Parathyroid adenoma (tissue), 2 donors: Measurements from ENCODE around the gene FBXO4.
"Not testable (repeated sequence)": the region's sequence is repeated elsewhere in the genome, so short reads cannot be mapped to it uniquely, and the experiment has no call there.

Source experiments
- H2AFZ ChIP-seq: fragments of 300-600 bp; sonication (generic); one replicate; pipeline ENCODE4 v1.7.0; 2017; ENCODE audit warnings: antibody characterized with exemption, mild to moderate bottlenecking
- H3K27ac ChIP-seq: fragments of 300-600 bp; sonication (generic); one replicate; pipeline ENCODE4 v1.7.0; 2017
- H3K27me3 ChIP-seq: fragments of 300-600 bp; sonication (generic); one replicate; pipeline ENCODE4 v1.7.0; 2017; ENCODE audit warnings: low read length; ENCODE audit not compliant: control insufficient read depth, insufficient read depth
- H3K36me3 ChIP-seq: fragments of 300-600 bp; sonication (generic); one replicate; pipeline ENCODE4 v1.7.0; 2017; ENCODE audit warnings: low read length; ENCODE audit not compliant: control insufficient read depth, insufficient read depth
- H3K4me1 ChIP-seq: fragments of 300-600 bp; sonication (generic); one replicate; pipeline ENCODE4 v1.7.0; 2017; ENCODE audit warnings: control low read depth
- H3K4me2 ChIP-seq: fragments of 300-600 bp; sonication (generic); one replicate; pipeline ENCODE4 v1.7.0; 2017; ENCODE audit warnings: low read length
- H3K4me3 ChIP-seq: fragments of 300-600 bp; sonication (generic); one replicate; pipeline ENCODE4 v1.7.0; 2017; ENCODE audit warnings: low read depth, low read length
- H3K79me2 ChIP-seq: fragments of 300-600 bp; sonication (generic); one replicate; pipeline ENCODE4 v1.7.0; 2017; ENCODE audit warnings: control low read depth
- H3K9ac ChIP-seq: fragments of 300-600 bp; sonication (generic); one replicate; pipeline ENCODE4 v1.7.0; 2017; ENCODE audit warnings: mild to moderate bottlenecking
- H3K9me3 ChIP-seq: fragments of 300-600 bp; sonication (generic); one replicate; pipeline ENCODE4 v1.7.0; 2017; ENCODE audit warnings: low read length; ENCODE audit not compliant: control insufficient read depth
- TF ChIP-seq, protein P1 (sequence below): fragments of 300-600 bp; sonication (generic); IDR thresholded peaks from one replicate; pipeline ENCODE4 v1.7.0; 2017; ENCODE audit warnings: antibody characterized with exemption, mild to moderate bottlenecking
- donor health status: primary hyperparathyroidism.

Gene FBXO4

GRCh38 chr5:41927604-41928003 lies 2.5 kb downstream of the FBXO4 start:
- Histone ChIP-seq H3K4me1 (no peaks in the 10 kb centered on the region), H3K4me2 (no peak overlapping the region), H2AFZ (no peak overlapping the region), H3K9ac (no peak overlapping the region), H3K9me3 (no peaks in the 10 kb centered on the region), H3K36me3 (no peaks in the 10 kb centered on the region), H3K27ac (no peak overlapping the region), H3K27me3 (no peaks in the 10 kb centered on the region), H3K4me3 (no peak overlapping the region), H3K79me2 (no peaks in the 10 kb centered on the region)
- TF ChIP-seq, protein P1, sequence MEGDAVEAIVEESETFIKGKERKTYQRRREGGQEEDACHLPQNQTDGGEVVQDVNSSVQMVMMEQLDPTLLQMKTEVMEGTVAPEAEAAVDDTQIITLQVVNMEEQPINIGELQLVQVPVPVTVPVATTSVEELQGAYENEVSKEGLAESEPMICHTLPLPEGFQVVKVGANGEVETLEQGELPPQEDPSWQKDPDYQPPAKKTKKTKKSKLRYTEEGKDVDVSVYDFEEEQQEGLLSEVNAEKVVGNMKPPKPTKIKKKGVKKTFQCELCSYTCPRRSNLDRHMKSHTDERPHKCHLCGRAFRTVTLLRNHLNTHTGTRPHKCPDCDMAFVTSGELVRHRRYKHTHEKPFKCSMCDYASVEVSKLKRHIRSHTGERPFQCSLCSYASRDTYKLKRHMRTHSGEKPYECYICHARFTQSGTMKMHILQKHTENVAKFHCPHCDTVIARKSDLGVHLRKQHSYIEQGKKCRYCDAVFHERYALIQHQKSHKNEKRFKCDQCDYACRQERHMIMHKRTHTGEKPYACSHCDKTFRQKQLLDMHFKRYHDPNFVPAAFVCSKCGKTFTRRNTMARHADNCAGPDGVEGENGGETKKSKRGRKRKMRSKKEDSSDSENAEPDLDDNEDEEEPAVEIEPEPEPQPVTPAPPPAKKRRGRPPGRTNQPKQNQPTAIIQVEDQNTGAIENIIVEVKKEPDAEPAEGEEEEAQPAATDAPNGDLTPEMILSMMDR, result no peak

GRCh38 chr5:41929035-41929434 lies 4.0 kb downstream of the FBXO4 start:
- TF ChIP-seq, protein P1, result no peak
- Histone ChIP-seq H3K4me1 (no peaks in the 10 kb centered on the region), H2AFZ (no peak overlapping the region), H3K79me2 (no peaks in the 10 kb centered on the region), H3K9me3 (no peaks in the 10 kb centered on the region), H3K36me3 (no peaks in the 10 kb centered on the region), H3K4me2 (no peak overlapping the region), H3K27me3 (no peaks in the 10 kb centered on the region), H3K9ac (no peak overlapping the region), H3K27ac (no peak overlapping the region), H3K4me3 (no peak overlapping the region)

- Histone ChIP-seq H3K27me3 (no peaks in the 10 kb centered on the region), H3K79me2 (no peaks in the 10 kb centered on the region), H3K4me3 (no peak overlapping the region), H3K27ac (no peak overlapping the region), H2AFZ (no peak overlapping the region), H3K9me3 (no peaks in the 10 kb centered on the region), H3K4me2 (no peak overlapping the region), H3K9ac (no peak overlapping the region), H3K4me1 (no peaks in the 10 kb centered on the region), H3K36me3 (no peaks in the 10 kb centered on the region)
- TF ChIP-seq, protein P1, result no peak
These were observed 7.7 kb downstream of the FBXO4 start for GRCh38 chr5:41932770-41933169.

- Histone ChIP-seq H3K9ac (no peak overlapping the region), H3K36me3 (no peaks in the 10 kb centered on the region), H3K4me3 (no peak overlapping the region), H2AFZ (no peak overlapping the region), H3K4me1 (no peaks in the 10 kb centered on the region), H3K27me3 (no peaks in the 10 kb centered on the region), H3K79me2 (no peaks in the 10 kb centered on the region), H3K27ac (no peak overlapping the region), H3K9me3 (no peaks in the 10 kb centered on the region), H3K4me2 (no peak overlapping the region)
- TF ChIP-seq, protein P1, result no peak
These were observed 10.5 kb downstream of the FBXO4 start for GRCh38 chr5:41935544-41935943.

DNA sequence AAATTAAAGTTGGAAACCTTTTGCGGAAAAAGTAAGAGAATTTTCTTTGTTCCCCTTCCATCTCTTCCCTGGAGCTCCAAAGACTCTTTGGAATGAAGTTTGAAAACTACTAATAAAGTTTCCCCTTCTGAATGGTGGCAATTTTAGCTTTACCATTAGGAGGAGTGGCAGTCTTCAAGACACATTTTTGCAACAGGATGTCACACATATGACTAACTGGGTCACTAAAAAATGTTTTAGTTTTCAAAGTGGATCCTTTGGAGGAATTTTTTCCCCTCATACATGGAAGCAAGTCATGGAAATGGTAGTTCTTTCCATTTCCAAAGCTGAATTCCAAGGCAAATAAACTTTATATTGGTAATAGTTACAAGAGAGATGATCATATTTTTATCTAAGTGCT lies 15.6 kb downstream of the FBXO4 start:
- Histone ChIP-seq H2AFZ (no peak overlapping the region), H3K36me3 (no peaks in the 10 kb centered on the region), H3K79me2 (no peaks in the 10 kb centered on the region), H3K27me3 (no peaks in the 10 kb centered on the region), H3K4me1 (no peaks in the 10 kb centered on the region), H3K27ac (no peak overlapping the region), H3K9ac (no peak overlapping the region), H3K4me2 (no peak overlapping the region), H3K9me3 (no peaks in the 10 kb centered on the region), H3K4me3 (no peak overlapping the region)
- TF ChIP-seq, protein P1, result no peak

DNA sequence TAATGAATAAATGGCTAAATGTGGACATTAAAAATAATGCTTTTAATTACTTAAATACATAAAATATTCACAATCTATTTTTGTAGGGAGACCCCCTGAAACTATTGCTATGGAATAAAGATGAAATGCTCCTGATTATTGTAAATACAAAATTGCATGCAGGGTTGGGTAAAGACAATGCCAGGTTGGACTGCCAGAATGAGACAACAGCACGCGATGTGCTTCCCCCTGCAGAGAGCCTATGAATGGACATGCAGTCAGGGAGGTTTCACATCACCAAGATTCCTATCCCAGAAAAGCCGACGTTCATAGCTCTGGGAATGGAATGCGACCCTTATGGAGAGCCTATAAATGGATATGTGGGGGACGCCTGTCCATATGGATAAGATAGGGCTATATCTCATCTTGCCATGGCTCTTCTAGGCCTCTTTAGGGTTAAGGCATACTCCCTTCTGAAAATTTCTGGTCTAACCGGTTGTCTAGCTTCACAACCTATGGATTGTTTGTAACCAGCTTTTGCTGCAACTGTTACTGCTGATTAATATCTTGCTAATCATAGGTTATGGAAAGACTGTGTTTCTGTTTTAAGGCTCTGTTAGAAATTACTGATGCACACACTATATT lies 20.4 kb downstream of the FBXO4 start:
- H3K36me3 ChIP-seq, H3K27me3 ChIP-seq, H2AFZ ChIP-seq, H3K9me3 ChIP-seq, H3K79me2 ChIP-seq, H3K27ac ChIP-seq, H3K4me1 ChIP-seq, H3K4me2 ChIP-seq, H3K4me3 ChIP-seq, H3K9ac ChIP-seq: not testable (repeated sequence)
